H1 (cell line): ENCODE measurements around the gene PCDH9. TPM values are rescaled to one million over a fixed set of nuclear protein-coding genes. Genes with fewer than 3 reads are reported as not detected.

Experiments used
- BACH1 ChIP-seq: IDR thresholded peaks from 2 replicates; pipeline ENCODE4 v1.6.1; 2012; ENCODE audit warnings: low read length, improper control_type of control experiment
- polyA plus RNA-seq, 7 experiments: library from polyadenylated mRNA; depleted of rRNA in 3 of 7; stranded (reverse) in 5 of 7; unstranded in 2 of 7; fragments of >200 nt in 5 of 7; fragments of 200-250 nt in 2 of 7; gene quantifications; 1 replicate in 5 of 7; 2 replicates in 1 of 7; 4 replicates in 1 of 7; pipeline versions ENCODE4 v1.2.1 to v1.2.3, GENCODE V29; 2011 to 2013; ENCODE audit warnings: missing spikeins in 2 of 7, mixed read lengths in 2 of 7
- total RNA-seq: library from RNA; stranded (reverse); fragmentation: NEBNext Ultra II Directional; extraction: Animal tissue kit (Norgen Biotek cat#: 25700); gene quantifications from 2 replicates; pipeline ENCODE4 v1.2.1, GENCODE V29; 2021

Gene PCDH9
- total and polyA plus RNA-seq, 2 of the 8 experiments (the other 6 are each of a cell fraction or from before 2014, with no cell fraction given), result 0.12 to 0.60 TPM

DNA sequence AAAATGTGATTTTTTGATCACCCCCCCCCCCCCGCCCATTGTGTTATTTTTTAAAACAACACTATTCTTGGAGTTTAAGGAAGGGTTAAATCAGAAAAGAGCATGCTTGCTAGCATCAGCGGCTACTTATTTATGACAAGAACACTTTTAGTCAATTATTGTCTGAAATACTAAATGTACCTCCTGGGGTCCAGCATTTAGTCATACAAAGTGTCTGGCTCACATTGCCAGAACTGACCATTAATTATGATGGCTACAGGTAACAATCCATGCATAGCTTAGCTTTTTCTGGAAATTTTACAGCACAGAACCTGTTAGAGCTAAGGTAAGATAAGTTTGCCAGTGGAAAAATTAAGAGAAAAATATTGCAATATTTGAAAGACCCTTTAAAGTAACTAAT lies 90.1 kb downstream of the PCDH9 start (continued):
- no peak for TF ChIP-seq BACH1
